Muscle layer of duodenum (tissue), 2 donors: Measurements from ENCODE around the gene TUBG2.

ENCODE experiments used
- H3K27ac ChIP-seq: one replicate; pipeline ENCODE4 v1.7.0; 2013; ENCODE audit warnings: mild to moderate bottlenecking, low read length
- H3K27me3 ChIP-seq: one replicate; pipeline ENCODE4 v1.7.0; 2013; ENCODE audit warnings: low read depth, mild to moderate bottlenecking, control low read depth, low read length
- H3K36me3 ChIP-seq, 2 donors: one replicate each; pipeline ENCODE4 v1.7.0; 2013; ENCODE audit warnings: low read length in 2 of 2, control low read depth in 1 of 2, mild to moderate bottlenecking in 1 of 2; ENCODE audit not compliant: insufficient read depth in 2 of 2, control insufficient read depth in 1 of 2
- H3K4me1 ChIP-seq, 2 donors: one replicate each; pipeline ENCODE4 v1.7.0; 2013; ENCODE audit warnings: low read length in 2 of 2, mild to moderate bottlenecking in 2 of 2, control low read depth in 1 of 2, moderate library complexity in 1 of 2; ENCODE audit not compliant: insufficient read depth in 2 of 2, control insufficient read depth in 1 of 2
- H3K4me3 ChIP-seq, 2 donors: one replicate each; pipeline ENCODE4 v1.7.0; 2013; ENCODE audit warnings: low read length in 2 of 2, low read depth in 1 of 2, mild to moderate bottlenecking in 1 of 2
- H3K9me3 ChIP-seq, 2 donors: one replicate each; pipeline ENCODE4 v1.7.0; 2013; ENCODE audit warnings: low read length in 2 of 2, control low read depth in 1 of 2, mild to moderate bottlenecking in 1 of 2; ENCODE audit not compliant: control insufficient read depth in 1 of 2
- donor health status: healthy.

Gene TUBG2

GRCh38 chr17:42679492-42680330, 20.6 kb downstream of the TUBG2 start:
- peak overlapping the region; percentile 86 for H3K27ac ChIP-seq
- peak overlapping the region; percentile 39 to 93 for H3K4me3 ChIP-seq
- no peaks in the 10 kb centered on the region for H3K36me3 ChIP-seq
- H3K27me3 ChIP-seq: no peaks in the 10 kb centered on the region
- H3K9me3 ChIP-seq: no peaks in the 10 kb centered on the region
- H3K4me1 ChIP-seq: peaks cover 16 to 63% of the 10 kb centered on the region in 2 donors

DNA sequence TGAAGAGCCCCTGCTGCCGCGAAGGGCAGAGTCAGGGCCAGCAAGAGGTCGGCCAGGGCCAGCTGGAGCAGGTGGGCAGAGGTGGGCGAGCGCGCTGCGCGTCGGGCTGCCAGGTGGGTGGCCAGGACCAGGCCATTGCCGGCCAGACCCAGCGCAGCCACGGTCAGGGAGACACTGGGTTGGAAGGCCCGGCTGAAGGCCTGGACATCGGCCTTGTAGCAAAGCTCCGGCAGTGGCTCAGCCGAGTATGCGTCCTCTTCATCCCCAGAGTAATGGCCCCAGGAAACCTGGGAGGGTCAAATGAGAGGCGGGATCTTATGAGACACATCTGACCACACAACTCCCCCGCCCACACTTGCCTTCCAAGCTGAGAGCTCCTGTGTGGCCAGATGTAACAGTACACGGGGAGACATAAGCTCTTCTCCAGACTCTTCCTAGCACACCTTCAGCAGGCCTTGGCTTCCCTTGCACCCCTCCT, 21.3 kb downstream of the TUBG2 start:
- no peaks in the 10 kb centered on the region for H3K27me3 ChIP-seq
- H3K4me1 ChIP-seq: peaks cover 16 to 56% of the 10 kb centered on the region in 2 donors
- H3K36me3 ChIP-seq: no peaks in the 10 kb centered on the region
- H3K4me3 ChIP-seq: peak overlapping the region; percentile 39 to 93
- H3K9me3 ChIP-seq: no peaks in the 10 kb centered on the region
- H3K27ac ChIP-seq: peak overlapping the region; percentile 86

- Histone ChIP-seq H3K36me3 (no peaks in the 10 kb centered on the region), H3K4me3 (peak within 1 kb of the TSS; percentile 66), H3K9me3 (no peaks in the 10 kb centered on the region), H3K27me3 (no peaks in the 10 kb centered on the region), H3K27ac (peak within 1 kb of the TSS; percentile 69), H3K4me1 (peaks cover 16 to 54% of the 10 kb centered on the region in 2 donors)
These were observed 23.1 kb downstream of the TUBG2 start, which contains the start of gene CNTNAP1 for GRCh38 chr17:42681976-42682721. CNTNAP1 (plus strand) TSS chr17:42682531; CDS start chr17:42682830, 299 bp downstream.

DNA sequence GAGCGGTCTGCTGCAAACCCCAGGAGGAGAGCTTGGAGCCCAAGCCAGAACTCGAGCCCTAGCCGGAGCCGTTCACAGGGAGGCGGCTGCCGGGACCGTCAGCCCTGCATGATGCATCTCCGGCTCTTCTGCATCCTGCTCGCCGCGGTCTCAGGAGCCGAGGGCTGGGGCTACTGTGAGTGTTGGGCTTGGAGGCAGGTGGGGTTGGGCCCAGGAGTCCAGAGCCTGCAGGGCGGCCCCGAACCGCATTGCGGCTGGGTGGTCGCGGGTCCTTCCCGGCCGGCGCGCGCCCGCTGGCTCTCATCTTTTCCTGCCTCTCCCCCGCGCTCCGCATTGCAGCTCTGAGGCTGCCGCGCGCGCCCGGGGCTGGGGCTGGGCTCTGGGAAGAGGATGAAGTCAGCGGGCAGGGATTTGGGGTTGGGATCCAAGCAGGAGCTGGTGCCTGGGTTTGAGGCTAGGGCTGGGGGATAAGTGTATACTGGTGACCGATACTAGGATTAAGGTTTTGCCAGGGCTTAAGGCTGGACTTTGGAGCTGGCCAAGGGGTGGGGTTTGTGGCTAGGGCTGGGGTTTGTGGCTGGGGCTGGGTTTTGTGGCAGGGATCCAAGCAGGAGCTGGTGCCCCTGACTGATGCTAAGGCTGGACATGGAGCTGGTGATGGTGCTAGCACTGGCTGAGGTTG, 23.8 kb downstream of the TUBG2 start:
- H3K9me3 ChIP-seq: no peaks in the 10 kb centered on the region
- H3K36me3 ChIP-seq: peaks cover 0 to 5% of the 10 kb centered on the region in 2 donors
- H3K4me1 ChIP-seq: peaks cover 16 to 50% of the 10 kb centered on the region in 2 donors
- no peaks in the 10 kb centered on the region for H3K27me3 ChIP-seq
- peak overlapping the region; percentile 66 for H3K4me3 ChIP-seq
- H3K27ac ChIP-seq: peak overlapping the region; percentile 69

DNA sequence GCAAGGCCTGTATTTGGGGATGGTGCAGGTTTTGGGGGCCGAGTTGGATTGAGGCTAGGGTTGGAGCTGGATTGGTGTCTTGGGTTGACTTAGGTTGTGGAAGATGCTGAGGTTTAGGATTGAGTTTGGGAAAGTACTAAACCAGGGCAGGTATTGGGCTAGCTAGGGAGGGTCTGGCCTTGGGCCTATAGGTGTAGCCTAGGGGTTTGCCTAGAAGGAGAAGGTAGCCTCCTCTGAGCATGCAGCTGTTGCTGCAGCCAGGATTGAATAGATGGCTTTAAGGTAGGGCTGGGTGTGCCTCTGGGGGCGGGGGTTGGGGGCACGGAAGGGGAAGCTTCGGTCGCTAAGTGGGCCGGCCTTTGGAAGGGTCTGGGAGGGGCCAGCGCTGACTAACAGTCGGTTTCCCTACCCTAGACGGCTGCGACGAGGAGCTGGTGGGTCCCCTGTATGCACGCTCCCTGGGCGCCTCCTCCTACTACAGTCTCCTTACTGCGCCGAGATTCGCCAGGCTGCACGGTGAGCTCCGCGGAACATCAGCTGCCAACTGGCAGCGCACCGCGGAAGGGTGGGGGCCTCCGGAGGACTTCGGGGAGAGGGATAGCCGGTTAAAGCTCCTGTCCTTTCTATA, 24.4 kb downstream of the TUBG2 start:
- Histone ChIP-seq H3K4me1 (peaks cover 14 to 47% of the 10 kb centered on the region in 2 donors), H3K4me3 (peak overlapping the region; percentile 66), H3K27ac (peak overlapping the region; percentile 16), H3K36me3 (peaks cover 0 to 8% of the 10 kb centered on the region in 2 donors), H3K9me3 (no peaks in the 10 kb centered on the region), H3K27me3 (no peaks in the 10 kb centered on the region)

DNA sequence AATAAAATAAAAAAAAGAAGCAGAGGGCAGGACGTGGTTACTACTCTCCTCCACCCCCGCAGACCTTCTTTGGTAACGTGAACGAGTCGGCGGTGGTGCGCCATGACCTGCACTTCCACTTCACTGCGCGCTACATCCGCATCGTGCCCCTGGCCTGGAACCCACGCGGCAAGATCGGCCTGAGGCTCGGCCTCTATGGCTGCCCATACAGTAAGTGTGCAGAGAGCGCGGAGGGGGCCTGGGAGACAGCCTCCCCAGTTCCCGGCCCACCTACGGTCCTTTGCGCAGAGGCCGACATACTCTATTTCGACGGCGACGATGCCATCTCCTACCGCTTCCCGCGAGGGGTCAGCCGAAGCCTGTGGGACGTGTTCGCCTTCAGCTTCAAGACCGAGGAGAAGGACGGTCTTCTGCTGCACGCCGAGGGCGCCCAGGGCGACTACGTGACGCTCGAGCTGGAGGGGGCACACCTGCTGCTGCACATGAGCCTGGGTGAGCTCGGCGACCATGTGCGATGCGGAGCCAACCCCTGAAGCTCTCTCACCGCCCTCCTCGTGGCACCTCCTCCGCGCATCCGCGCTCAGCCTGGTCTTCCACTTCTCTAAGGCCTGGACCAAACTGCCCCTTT, 26.0 kb downstream of the TUBG2 start:
- H3K9me3 ChIP-seq: no peaks in the 10 kb centered on the region
- peaks cover 8 to 34% of the 10 kb centered on the region in 2 donors for H3K4me1 ChIP-seq
- peaks cover 0 to 9% of the 10 kb centered on the region in 2 donors for H3K36me3 ChIP-seq
- H3K27me3 ChIP-seq: no peaks in the 10 kb centered on the region
- H3K4me3 ChIP-seq: no peak overlapping the region
- H3K27ac ChIP-seq: no peak overlapping the region

- no peaks in the 10 kb centered on the region for H3K9me3 ChIP-seq
- H3K4me3 ChIP-seq: no peak overlapping the region
- peaks cover 0 to 16% of the 10 kb centered on the region in 2 donors for H3K36me3 ChIP-seq
- no peak overlapping the region for H3K27ac ChIP-seq
- no peaks in the 10 kb centered on the region for H3K27me3 ChIP-seq
- peaks cover 8 to 28% of the 10 kb centered on the region in 2 donors for H3K4me1 ChIP-seq
These were observed 26.7 kb downstream of the TUBG2 start for GRCh38 chr17:42685831-42686230.

DNA sequence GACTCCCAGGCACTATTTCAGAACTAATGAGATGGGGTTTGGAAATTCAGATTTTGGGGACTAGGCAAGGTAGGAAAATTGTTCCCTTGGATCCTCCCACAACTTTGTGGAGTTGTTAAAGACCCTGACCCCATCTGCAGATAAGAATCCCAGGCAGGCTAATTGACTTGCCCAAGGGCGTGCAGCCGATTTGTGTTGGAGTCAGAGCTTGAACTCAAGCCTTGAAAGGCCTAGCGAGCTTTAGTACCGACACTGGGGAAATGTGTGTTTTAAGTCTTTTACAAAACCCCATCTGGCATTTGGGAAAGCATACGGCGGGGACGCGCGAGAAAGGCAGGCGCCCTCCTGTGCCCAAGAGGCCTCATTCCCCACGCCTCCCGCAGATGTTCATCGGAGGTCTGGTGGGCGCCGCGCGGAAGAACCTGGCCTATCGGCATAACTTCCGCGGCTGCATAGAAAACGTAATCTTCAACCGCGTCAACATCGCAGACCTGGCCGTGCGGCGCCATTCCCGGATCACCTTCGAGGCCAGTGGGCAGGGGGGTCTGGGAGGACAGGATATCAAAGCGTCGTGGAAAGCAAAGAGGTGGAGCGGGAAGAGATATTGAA, 27.5 kb downstream of the TUBG2 start:
- no peak overlapping the region for H3K27ac ChIP-seq
- no peak overlapping the region for H3K4me3 ChIP-seq
- H3K4me1 ChIP-seq: peaks cover 5 to 24% of the 10 kb centered on the region in 2 donors
- no peaks in the 10 kb centered on the region for H3K9me3 ChIP-seq
- no peaks in the 10 kb centered on the region for H3K27me3 ChIP-seq
- peaks cover 0 to 24% of the 10 kb centered on the region in 2 donors for H3K36me3 ChIP-seq

DNA sequence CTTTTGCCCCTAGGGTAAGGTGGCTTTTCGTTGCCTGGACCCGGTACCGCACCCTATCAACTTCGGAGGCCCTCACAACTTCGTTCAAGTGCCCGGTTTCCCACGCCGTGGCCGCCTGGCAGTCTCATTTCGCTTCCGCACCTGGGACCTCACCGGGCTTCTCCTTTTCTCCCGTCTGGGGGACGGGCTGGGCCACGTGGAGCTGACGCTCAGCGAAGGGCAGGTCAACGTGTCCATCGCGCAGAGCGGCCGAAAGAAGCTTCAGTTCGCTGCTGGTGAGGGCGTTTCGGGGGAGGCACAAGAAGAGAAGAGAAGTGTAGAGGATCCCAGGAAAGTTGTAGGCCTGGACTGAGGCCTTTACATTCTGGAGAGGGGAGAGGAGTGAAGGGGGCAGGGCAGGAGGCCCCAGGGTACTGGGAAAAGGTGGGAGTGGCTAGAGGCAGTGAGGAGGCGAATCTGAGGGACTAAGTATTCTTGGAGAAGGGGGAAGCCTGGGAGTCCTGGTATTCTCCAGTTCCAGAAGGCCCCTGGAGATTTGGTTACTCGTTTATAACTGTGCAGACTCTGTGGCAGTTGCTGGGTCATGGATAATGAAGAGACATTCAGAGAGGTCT, 28.7 kb downstream of the TUBG2 start:
- Histone ChIP-seq H3K9me3 (no peaks in the 10 kb centered on the region), H3K4me3 (no peak overlapping the region), H3K4me1 (peaks cover 0 to 12% of the 10 kb centered on the region in 2 donors), H3K36me3 (peaks cover 0 to 30% of the 10 kb centered on the region in 2 donors), H3K27me3 (no peaks in the 10 kb centered on the region), H3K27ac (no peak overlapping the region)

DNA sequence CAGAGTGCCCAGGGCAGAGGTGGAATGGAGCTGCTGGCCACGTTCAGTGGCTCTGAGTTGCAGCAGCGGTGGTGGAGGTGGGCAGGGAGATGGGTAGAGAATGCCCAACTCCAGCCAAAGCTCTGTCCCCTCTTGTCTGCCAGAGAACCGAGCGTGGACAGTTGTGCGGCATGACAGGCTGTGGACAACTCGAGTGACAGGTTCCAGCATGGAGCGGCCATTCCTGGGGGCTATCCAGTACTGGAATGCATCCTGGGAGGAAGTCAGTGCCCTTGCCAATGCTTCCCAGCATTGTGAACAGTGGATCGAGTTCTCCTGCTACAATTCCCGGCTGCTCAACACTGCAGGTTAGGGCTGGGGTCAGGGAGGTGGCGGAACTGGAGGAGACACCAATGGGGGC, 31.5 kb downstream of the TUBG2 start:
- Histone ChIP-seq H3K27ac (no peak overlapping the region), H3K27me3 (no peaks in the 10 kb centered on the region), H3K9me3 (no peaks in the 10 kb centered on the region), H3K4me3 (no peak overlapping the region), H3K4me1 (no peaks in the 10 kb centered on the region), H3K36me3 (peaks cover under 1 to 42% of the 10 kb centered on the region in 2 donors)
